ENCODE measurements around the gene ATF7. TPM values are rescaled to one million over a fixed set of nuclear protein-coding genes. Genes with fewer than 3 reads are reported as not detected.

ATF7 gene
- total and polyA plus RNA-seq, 4 donors, result 16.8 to 43.3 (median 31.7) TPM

DNA sequence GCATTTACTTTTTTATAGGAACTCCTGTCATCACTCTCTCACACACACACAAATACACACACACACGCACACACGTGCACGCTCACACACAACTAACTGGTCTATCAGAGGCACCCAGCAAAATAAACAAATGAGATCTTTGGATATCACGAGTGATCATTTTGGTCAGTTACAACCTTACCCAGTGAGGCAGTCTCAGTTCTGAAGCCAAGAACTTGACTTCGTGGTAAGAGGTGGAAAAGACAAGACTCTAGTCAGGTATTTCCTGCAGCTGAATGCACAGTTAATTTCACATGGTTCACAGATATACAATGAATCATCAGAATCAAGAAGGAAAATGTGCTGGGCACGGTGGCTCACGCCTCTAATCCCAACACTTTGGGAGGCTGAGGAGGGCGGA, 39.4 kb downstream of the ATF7 start:
- DNase-seq (no peak), ATAC-seq (ENCODE audit: insufficient read depth, low FRiP score) (no peak)
- Histone ChIP-seq H3K4me1 (ENCODE audit: control insufficient read depth in 5 of 5, insufficient read depth in 5 of 5, low read length in 5 of 5) (peaks cover 0 to 29% (median 0%) of the 10 kb centered on the region in 5 donors), H3K36me3 (ENCODE audit: control insufficient read depth in 4 of 4, insufficient read depth in 4 of 4, low read length in 4 of 4) (no peaks in the 10 kb centered on the region), H3K9ac (ENCODE audit: insufficient read depth in 1 of 2, low read length in 2 of 2) (no peak overlapping the region), H3K4me3 (no peak overlapping the region), H3K9me3 (ENCODE audit: control insufficient read depth in 4 of 4, insufficient read depth in 3 of 4, low read length in 3 of 4) (no peaks in the 10 kb centered on the region), H3K27me3 (ENCODE audit: control insufficient read depth in 3 of 3, insufficient read depth in 3 of 3, low read length in 2 of 3) (no peaks in the 10 kb centered on the region), H3K27ac (ENCODE audit: low read depth in 1 of 2, low read length in 1 of 2) (no peak overlapping the region)
- 84 to 87% methylated on average over 8 of the region's 8 CpGs for WGBS, 2 donors
- TF ChIP-seq CTCF (IDR thresholded peaks at IDR 0.05; ENCODE audit: control extremely low read depth, extremely low read depth), result no peak

- H3K36me3 ChIP-seq (ENCODE audit: control insufficient read depth in 4 of 4, insufficient read depth in 4 of 4, low read length in 4 of 4), result no peaks in the 10 kb centered on the region
- TF ChIP-seq CTCF (IDR thresholded peaks at IDR 0.05; ENCODE audit: control extremely low read depth, extremely low read depth), result no peak
- no peaks in the 10 kb centered on the region for H3K9me3 ChIP-seq (ENCODE audit: control insufficient read depth in 4 of 4, insufficient read depth in 3 of 4, low read length in 3 of 4)
- no peak for ATAC-seq (ENCODE audit: insufficient read depth, low FRiP score)
- no peak overlapping the region for H3K4me3 ChIP-seq
- no peak for DNase-seq
- no peak overlapping the region for H3K9ac ChIP-seq (ENCODE audit: insufficient read depth in 1 of 2, low read length in 2 of 2)
- H3K4me1 ChIP-seq (ENCODE audit: control insufficient read depth in 5 of 5, insufficient read depth in 5 of 5, low read length in 5 of 5), result peaks cover 0 to 27% (median 0%) of the 10 kb centered on the region in 5 donors
- WGBS, 2 donors, result 80 to 87% methylated on average over 2 of the region's 2 CpGs
- H3K27ac ChIP-seq (ENCODE audit: low read depth in 1 of 2, low read length in 1 of 2), result no peak overlapping the region
- H3K27me3 ChIP-seq (ENCODE audit: control insufficient read depth in 3 of 3, insufficient read depth in 3 of 3, low read length in 2 of 3), result no peaks in the 10 kb centered on the region
These were observed 40.6 kb downstream of the ATF7 start for GRCh38 chr12:53585448-53586125.

DNA sequence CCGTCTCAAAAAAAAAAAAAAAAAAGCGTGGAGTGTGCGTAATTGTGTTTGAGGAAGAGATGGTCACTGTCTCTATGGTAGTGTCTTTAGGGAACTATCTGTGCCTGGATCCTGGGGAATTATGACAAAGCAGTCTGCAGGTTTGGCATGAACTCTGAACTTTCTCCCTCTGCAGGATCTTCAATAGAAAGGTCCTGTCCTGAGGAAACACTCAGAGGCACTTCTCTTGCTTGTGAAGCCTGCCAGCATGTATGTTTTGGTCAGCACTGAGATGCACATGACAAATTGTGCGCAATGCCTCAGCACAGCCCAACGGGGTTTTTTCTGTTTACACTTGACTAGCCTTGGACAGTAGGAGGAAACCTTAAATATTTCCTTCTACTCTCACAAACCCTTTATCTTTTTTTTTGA, 46.6 kb downstream of the ATF7 start:
- no peak overlapping the region for H3K9ac ChIP-seq (ENCODE audit: insufficient read depth in 1 of 2, low read length in 2 of 2)
- TF ChIP-seq CTCF (IDR thresholded peaks at IDR 0.05; ENCODE audit: control extremely low read depth, extremely low read depth), result no peak
- H3K9me3 ChIP-seq (ENCODE audit: control insufficient read depth in 4 of 4, insufficient read depth in 3 of 4, low read length in 3 of 4), result no peaks in the 10 kb centered on the region
- peaks cover 0 to 9% (median 4%) of the 10 kb centered on the region in 4 donors for H3K36me3 ChIP-seq (ENCODE audit: control insufficient read depth in 4 of 4, insufficient read depth in 4 of 4, low read length in 4 of 4)
- DNase-seq, result no peak
- no peaks in the 10 kb centered on the region for H3K27me3 ChIP-seq (ENCODE audit: control insufficient read depth in 3 of 3, insufficient read depth in 3 of 3, low read length in 2 of 3)
- no peak overlapping the region for H3K27ac ChIP-seq (ENCODE audit: low read depth in 1 of 2, low read length in 1 of 2)
- no peak overlapping the region for H3K4me3 ChIP-seq
- H3K4me1 ChIP-seq (ENCODE audit: control insufficient read depth in 5 of 5, insufficient read depth in 5 of 5, low read length in 5 of 5), result peaks cover 0 to 7% (median 4%) of the 10 kb centered on the region in 5 donors
- 56 to 64% methylated on average over 5 of the region's 5 CpGs for WGBS, 2 donors
- no peak for ATAC-seq (ENCODE audit: insufficient read depth, low FRiP score)

- Histone ChIP-seq H3K9me3 (ENCODE audit: control insufficient read depth in 4 of 4, insufficient read depth in 3 of 4, low read length in 3 of 4) (no peaks in the 10 kb centered on the region), H3K36me3 (ENCODE audit: control insufficient read depth in 4 of 4, insufficient read depth in 4 of 4, low read length in 4 of 4) (peaks cover 0 to 9% (median 4%) of the 10 kb centered on the region in 4 donors), H3K27me3 (ENCODE audit: control insufficient read depth in 3 of 3, insufficient read depth in 3 of 3, low read length in 2 of 3) (no peaks in the 10 kb centered on the region), H3K4me3 (no peak overlapping the region), H3K27ac (ENCODE audit: low read depth in 1 of 2, low read length in 1 of 2) (no peak overlapping the region), H3K9ac (ENCODE audit: insufficient read depth in 1 of 2, low read length in 2 of 2) (no peak overlapping the region), H3K4me1 (ENCODE audit: control insufficient read depth in 5 of 5, insufficient read depth in 5 of 5, low read length in 5 of 5) (peaks cover 0 to 8% (median 4%) of the 10 kb centered on the region in 5 donors)
- DNase-seq (no peak), ATAC-seq (ENCODE audit: insufficient read depth, low FRiP score) (no peak)
- 94 to 97% methylated on average over 5 of the region's 5 CpGs for WGBS, 2 donors
- TF ChIP-seq CTCF (IDR thresholded peaks at IDR 0.05; ENCODE audit: control extremely low read depth, extremely low read depth), result no peak
These were observed 47.4 kb downstream of the ATF7 start for GRCh38 chr12:53578783-53579182.
